HG02588 (cell line): ENCODE measurements around the gene CSTA.

Experiments used
- ATAC-seq: cut with Tn5 transposase; IDR thresholded peaks from one replicate; pipeline ENCODE4 v1.9.1; 2021; ENCODE audit warnings: mild to moderate bottlenecking, moderate library complexity; ENCODE audit not compliant: unreplicated experiment

The CSTA gene

GRCh38 chr3:122374034-122374433, 49.0 kb downstream of the CSTA start:
- ATAC-seq = no peak

GRCh38 chr3:122377975-122378374, 52.9 kb downstream of the CSTA start:
- no peak for ATAC-seq

- ATAC-seq = peak; percentile 37
Observed at GRCh38 chr3:122382888-122383666, 58.0 kb downstream of the CSTA start, which contains the start of gene MIX23. TSS of gene MIX23 (minus strand) at chr3:122383231. CDS start at chr3:122383224, 7 bp downstream.

- peak; percentile 91 for ATAC-seq
Observed at GRCh38 chr3:122383771-122384697, 59.0 kb downstream of the CSTA start, which contains the start of gene FAM162A. TSS of gene FAM162A (plus strand) at chr3:122384182. CDS start at chr3:122384266, 84 bp downstream.

- no peak for ATAC-seq
Observed at GRCh38 chr3:122387709-122388108, 62.7 kb downstream of the CSTA start.

- ATAC-seq = no peak
Observed at GRCh38 chr3:122389197-122389596, 64.1 kb downstream of the CSTA start.

- no peak for ATAC-seq
Observed at GRCh38 chr3:122389892-122390291, 64.8 kb downstream of the CSTA start.

- no peak for ATAC-seq
Observed at GRCh38 chr3:122390665-122391064, 65.6 kb downstream of the CSTA start.
